Liver (tissue), 9 donors: ENCODE measurements around the gene GLB1L2. TPM values are rescaled to one million over a fixed set of nuclear protein-coding genes. Genes with fewer than 3 reads are reported as not detected.

Source experiments
- DNase-seq: peaks from one replicate; pipeline ENCODE4 v3.0.0-alpha.2; 2017; ENCODE audit warnings: low spot score
- H3K27ac ChIP-seq, 2 donors: one replicate each; pipeline ENCODE4 v1.7.0; 2013; ENCODE audit warnings: inconsistent platforms in 2 of 2, low read length in 2 of 2, control low read depth in 1 of 2, low read depth in 1 of 2, mild to moderate bottlenecking in 1 of 2
- H3K27me3 ChIP-seq, 4 donors: one replicate each; pipeline versions ENCODE4 v1.6.1 to v1.7.0; 2013; ENCODE audit warnings: low read length in 3 of 4, inconsistent platforms in 1 of 4, mild to moderate bottlenecking in 1 of 4, moderate library complexity in 1 of 4; ENCODE audit not compliant: control insufficient read depth in 4 of 4, insufficient read depth in 4 of 4
- H3K36me3 ChIP-seq, 4 donors: one replicate each; pipeline versions ENCODE4 v1.6.1 to v1.7.0; 2013; ENCODE audit warnings: low read length in 3 of 4, mild to moderate bottlenecking in 3 of 4, low read depth in 1 of 4, moderate library complexity in 1 of 4; ENCODE audit not compliant: control insufficient read depth in 4 of 4, insufficient read depth in 3 of 4
- H3K4me1 ChIP-seq, 4 donors: one replicate each; pipeline versions ENCODE4 v1.6.1 to v1.7.0; 2013; ENCODE audit warnings: low read length in 3 of 4, mild to moderate bottlenecking in 3 of 4, moderate library complexity in 1 of 4; ENCODE audit not compliant: control insufficient read depth in 4 of 4, insufficient read depth in 4 of 4
- H3K4me3 ChIP-seq, 3 donors: one replicate each; pipeline versions ENCODE4 v1.6.1 to v1.7.0; 2013; ENCODE audit warnings: low read length in 3 of 3, control low read depth in 1 of 3, low read depth in 1 of 3, mild to moderate bottlenecking in 1 of 3
- H3K9ac ChIP-seq, 2 donors: one replicate each; pipeline ENCODE4 v1.7.0; 2013; ENCODE audit warnings: low read length in 2 of 2, mild to moderate bottlenecking in 2 of 2, moderate library complexity in 2 of 2, control low read depth in 1 of 2, low read depth in 1 of 2
- H3K9me3 ChIP-seq, 4 donors: one replicate each; pipeline versions ENCODE4 v1.6.1 to v1.7.0; 2013; ENCODE audit warnings: low read length in 3 of 4; ENCODE audit not compliant: control insufficient read depth in 4 of 4
- EGR1 ChIP-seq, 2 donors: IDR thresholded peaks; 2 replicates each; pipeline ENCODE4 v1.6.1; 2016 to 2018; ENCODE audit warnings: antibody characterized with exemption in 2 of 2, low read depth in 2 of 2
- FOXA1 ChIP-seq: IDR thresholded peaks from 2 replicates; pipeline ENCODE4 v1.6.1; 2016; ENCODE audit warnings: antibody characterized with exemption
- FOXA2 ChIP-seq: IDR thresholded peaks from 2 replicates; pipeline ENCODE4 v1.6.1; 2016; ENCODE audit warnings: antibody characterized with exemption
- GABPA ChIP-seq, 2 donors: IDR thresholded peaks in 1 of 2; conservative IDR thresholded peaks in 1 of 2; 2 replicates each; pipeline ENCODE4 v1.6.1; 2016; ENCODE audit warnings: antibody characterized with exemption in 2 of 2, mild to moderate bottlenecking in 1 of 2, moderate library complexity in 1 of 2
- HNF4A ChIP-seq, 2 donors: conservative IDR thresholded peaks; 2 replicates each; pipeline ENCODE4 v1.6.1; 2016; ENCODE audit warnings: antibody characterized with exemption in 2 of 2, mild to moderate bottlenecking in 2 of 2
- HNF4G ChIP-seq: IDR thresholded peaks from 2 replicates; pipeline ENCODE4 v1.6.1; 2016; ENCODE audit warnings: antibody characterized with exemption
- JUND ChIP-seq, 2 donors: IDR thresholded peaks; 2 replicates each; pipeline ENCODE4 v1.6.1; 2016; ENCODE audit warnings: antibody characterized with exemption in 2 of 2
- NR2F2 ChIP-seq: IDR thresholded peaks from 2 replicates; pipeline ENCODE4 v1.6.1; 2016; ENCODE audit warnings: antibody characterized with exemption
- RAD21 ChIP-seq, 2 donors: IDR thresholded peaks; 2 replicates each; pipeline ENCODE4 v1.6.1; 2016; ENCODE audit warnings: antibody characterized with exemption in 2 of 2, mild to moderate bottlenecking in 2 of 2
- RXRA ChIP-seq, 2 donors: IDR thresholded peaks; 2 replicates each; pipeline ENCODE4 v1.6.1; 2017 to 2018; ENCODE audit warnings: antibody characterized with exemption in 2 of 2, mild to moderate bottlenecking in 1 of 2
- SP1 ChIP-seq: IDR thresholded peaks from 2 replicates; pipeline ENCODE4 v1.6.1; 2018; ENCODE audit warnings: antibody characterized with exemption, mild to moderate bottlenecking
- TAF1 ChIP-seq: conservative IDR thresholded peaks from 2 replicates; pipeline ENCODE4 v1.6.1; 2016; ENCODE audit warnings: antibody characterized with exemption, mild to moderate bottlenecking
- YY1 ChIP-seq: IDR thresholded peaks from 2 replicates; pipeline ENCODE4 v1.6.1; 2016; ENCODE audit warnings: antibody characterized with exemption, mild to moderate bottlenecking
- WGBS: extraction: QIAGEN DNeasy Blood & Tissue Kit; methylation state at CpG from one replicate; pipeline ENCODE4 v1.1.7; 2013; 5-methylcytosine and 5-hydroxymethylcytosine counted together
- polyA plus RNA-seq, 2 donors: library from polyadenylated mRNA; stranded (reverse) in 1 of 2; unstranded in 1 of 2; fragments of 200-250 nt in 1 of 2; fragments of >200 nt in 1 of 2; fragmentation: Nextera tagmentation in 1 of 2; extraction: Ambion mirVana in 1 of 2; gene quantifications; one replicate each; pipeline versions ENCODE4 v1.2.1 to v1.2.3, GENCODE V29; 2013 to 2015
- total RNA-seq, 2 donors: library from RNA; depleted of rRNA; stranded (reverse); fragments of >200 nt; gene quantifications; one replicate each; pipeline ENCODE4 v1.2.3, GENCODE V29; 2014
- TF ChIP-seq, protein P1 (sequence below): fragments of 150-350 bp; IDR thresholded peaks from 2 replicates; pipeline ENCODE4 v1.5.1; 2017; ENCODE audit warnings: improper control_type of control experiment, low read depth, low read length; ENCODE audit not compliant: missing input control
- TF ChIP-seq, protein P2 (sequence below): IDR thresholded peaks from 2 replicates; pipeline ENCODE4 v1.6.1; 2016; ENCODE audit warnings: antibody characterized with exemption, mild to moderate bottlenecking
- TF ChIP-seq, protein P3 (sequence below): IDR thresholded peaks from 2 replicates; pipeline ENCODE4 v1.6.1; 2016; ENCODE audit warnings: antibody characterized with exemption
- TF ChIP-seq, protein P4 (sequence below): IDR thresholded peaks from 2 replicates; pipeline ENCODE4 v1.6.1; 2016; ENCODE audit warnings: antibody characterized with exemption
- TF ChIP-seq, protein P5 (sequence below): IDR thresholded peaks from 2 replicates; pipeline ENCODE4 v1.6.1; 2016; ENCODE audit warnings: antibody characterized with exemption
- donor health status: healthy.
- donor health status: healthy.
- donor health status: healthy.
- donor health status: healthy.
- donor health status: healthy.

The GLB1L2 gene
- total and polyA plus RNA-seq, 4 donors = 0.23 to 0.50 (median 0.42) TPM

DNA sequence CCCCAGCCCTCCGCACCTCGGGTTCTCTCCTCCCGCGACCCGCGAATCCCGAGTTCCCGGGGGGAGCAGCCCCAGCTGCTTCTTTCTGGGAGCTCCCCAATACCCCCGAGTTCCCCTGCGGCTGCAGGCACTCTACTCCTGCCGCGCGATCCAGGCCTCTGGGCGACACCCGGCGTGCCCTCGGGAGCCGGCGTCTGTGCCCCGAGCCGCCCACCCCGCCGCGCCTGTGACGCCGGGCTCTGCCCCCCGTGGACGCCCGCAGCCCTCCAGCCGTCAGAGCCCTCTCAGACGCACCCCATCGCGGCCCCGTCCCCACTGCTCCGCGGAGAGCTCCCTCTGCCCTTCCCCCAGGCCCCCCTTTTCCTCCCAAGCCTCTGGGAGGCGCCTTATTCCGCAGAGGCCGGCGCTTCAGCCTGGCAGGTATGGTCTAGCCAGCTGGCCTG lies 422 bp downstream of the GLB1L2 start:
- H3K9ac ChIP-seq = no peak overlapping the region
- WGBS = 9% methylated on average over 40 of the region's 40 CpGs

DNA sequence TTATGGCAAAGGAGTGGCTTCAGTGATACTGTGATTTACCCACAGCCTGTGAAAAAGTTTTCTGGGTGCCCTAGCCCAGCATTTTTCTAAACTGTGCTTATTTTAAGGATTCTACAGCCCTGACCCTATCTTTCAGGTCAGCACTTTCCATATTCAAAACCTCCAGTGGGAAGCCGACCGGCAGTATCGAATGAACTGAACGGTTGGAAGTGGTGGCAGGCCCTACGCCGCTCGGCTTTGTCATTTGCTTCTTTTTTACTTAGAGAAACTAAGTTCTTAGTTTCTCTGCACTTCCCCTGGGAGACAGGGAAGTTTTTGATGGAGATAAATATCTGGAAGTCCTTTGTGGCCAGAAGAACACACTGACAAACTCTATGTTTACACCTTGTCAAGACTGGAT lies 994 bp downstream of the GLB1L2 start:
- TF ChIP-seq, protein P1, sequence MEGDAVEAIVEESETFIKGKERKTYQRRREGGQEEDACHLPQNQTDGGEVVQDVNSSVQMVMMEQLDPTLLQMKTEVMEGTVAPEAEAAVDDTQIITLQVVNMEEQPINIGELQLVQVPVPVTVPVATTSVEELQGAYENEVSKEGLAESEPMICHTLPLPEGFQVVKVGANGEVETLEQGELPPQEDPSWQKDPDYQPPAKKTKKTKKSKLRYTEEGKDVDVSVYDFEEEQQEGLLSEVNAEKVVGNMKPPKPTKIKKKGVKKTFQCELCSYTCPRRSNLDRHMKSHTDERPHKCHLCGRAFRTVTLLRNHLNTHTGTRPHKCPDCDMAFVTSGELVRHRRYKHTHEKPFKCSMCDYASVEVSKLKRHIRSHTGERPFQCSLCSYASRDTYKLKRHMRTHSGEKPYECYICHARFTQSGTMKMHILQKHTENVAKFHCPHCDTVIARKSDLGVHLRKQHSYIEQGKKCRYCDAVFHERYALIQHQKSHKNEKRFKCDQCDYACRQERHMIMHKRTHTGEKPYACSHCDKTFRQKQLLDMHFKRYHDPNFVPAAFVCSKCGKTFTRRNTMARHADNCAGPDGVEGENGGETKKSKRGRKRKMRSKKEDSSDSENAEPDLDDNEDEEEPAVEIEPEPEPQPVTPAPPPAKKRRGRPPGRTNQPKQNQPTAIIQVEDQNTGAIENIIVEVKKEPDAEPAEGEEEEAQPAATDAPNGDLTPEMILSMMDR = no peak
- TF ChIP-seq, protein P2, sequence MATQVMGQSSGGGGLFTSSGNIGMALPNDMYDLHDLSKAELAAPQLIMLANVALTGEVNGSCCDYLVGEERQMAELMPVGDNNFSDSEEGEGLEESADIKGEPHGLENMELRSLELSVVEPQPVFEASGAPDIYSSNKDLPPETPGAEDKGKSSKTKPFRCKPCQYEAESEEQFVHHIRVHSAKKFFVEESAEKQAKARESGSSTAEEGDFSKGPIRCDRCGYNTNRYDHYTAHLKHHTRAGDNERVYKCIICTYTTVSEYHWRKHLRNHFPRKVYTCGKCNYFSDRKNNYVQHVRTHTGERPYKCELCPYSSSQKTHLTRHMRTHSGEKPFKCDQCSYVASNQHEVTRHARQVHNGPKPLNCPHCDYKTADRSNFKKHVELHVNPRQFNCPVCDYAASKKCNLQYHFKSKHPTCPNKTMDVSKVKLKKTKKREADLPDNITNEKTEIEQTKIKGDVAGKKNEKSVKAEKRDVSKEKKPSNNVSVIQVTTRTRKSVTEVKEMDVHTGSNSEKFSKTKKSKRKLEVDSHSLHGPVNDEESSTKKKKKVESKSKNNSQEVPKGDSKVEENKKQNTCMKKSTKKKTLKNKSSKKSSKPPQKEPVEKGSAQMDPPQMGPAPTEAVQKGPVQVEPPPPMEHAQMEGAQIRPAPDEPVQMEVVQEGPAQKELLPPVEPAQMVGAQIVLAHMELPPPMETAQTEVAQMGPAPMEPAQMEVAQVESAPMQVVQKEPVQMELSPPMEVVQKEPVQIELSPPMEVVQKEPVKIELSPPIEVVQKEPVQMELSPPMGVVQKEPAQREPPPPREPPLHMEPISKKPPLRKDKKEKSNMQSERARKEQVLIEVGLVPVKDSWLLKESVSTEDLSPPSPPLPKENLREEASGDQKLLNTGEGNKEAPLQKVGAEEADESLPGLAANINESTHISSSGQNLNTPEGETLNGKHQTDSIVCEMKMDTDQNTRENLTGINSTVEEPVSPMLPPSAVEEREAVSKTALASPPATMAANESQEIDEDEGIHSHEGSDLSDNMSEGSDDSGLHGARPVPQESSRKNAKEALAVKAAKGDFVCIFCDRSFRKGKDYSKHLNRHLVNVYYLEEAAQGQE = no peak
- TF ChIP-seq, protein P3, sequence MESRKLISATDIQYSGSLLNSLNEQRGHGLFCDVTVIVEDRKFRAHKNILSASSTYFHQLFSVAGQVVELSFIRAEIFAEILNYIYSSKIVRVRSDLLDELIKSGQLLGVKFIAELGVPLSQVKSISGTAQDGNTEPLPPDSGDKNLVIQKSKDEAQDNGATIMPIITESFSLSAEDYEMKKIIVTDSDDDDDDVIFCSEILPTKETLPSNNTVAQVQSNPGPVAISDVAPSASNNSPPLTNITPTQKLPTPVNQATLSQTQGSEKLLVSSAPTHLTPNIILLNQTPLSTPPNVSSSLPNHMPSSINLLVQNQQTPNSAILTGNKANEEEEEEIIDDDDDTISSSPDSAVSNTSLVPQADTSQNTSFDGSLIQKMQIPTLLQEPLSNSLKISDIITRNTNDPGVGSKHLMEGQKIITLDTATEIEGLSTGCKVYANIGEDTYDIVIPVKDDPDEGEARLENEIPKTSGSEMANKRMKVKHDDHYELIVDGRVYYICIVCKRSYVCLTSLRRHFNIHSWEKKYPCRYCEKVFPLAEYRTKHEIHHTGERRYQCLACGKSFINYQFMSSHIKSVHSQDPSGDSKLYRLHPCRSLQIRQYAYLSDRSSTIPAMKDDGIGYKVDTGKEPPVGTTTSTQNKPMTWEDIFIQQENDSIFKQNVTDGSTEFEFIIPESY = no peak
- TF ChIP-seq, protein P4, sequence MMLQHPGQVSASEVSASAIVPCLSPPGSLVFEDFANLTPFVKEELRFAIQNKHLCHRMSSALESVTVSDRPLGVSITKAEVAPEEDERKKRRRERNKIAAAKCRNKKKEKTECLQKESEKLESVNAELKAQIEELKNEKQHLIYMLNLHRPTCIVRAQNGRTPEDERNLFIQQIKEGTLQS = no peak
- TF ChIP-seq HNF4A (conservative IDR thresholded peaks at IDR 0.05) = no peak
- no peak for TF ChIP-seq GABPA (IDR thresholded peaks at IDR 0.05 in 1 of 2, conservative IDR thresholded peaks at IDR 0.05 in 1 of 2)
- TF ChIP-seq FOXA2 = no peak
- no peak for TF ChIP-seq NR2F2
- no peak for TF ChIP-seq HNF4G
- no peak for TF ChIP-seq RXRA (IDR thresholded peaks at IDR 0.05)
- TF ChIP-seq, protein P5, sequence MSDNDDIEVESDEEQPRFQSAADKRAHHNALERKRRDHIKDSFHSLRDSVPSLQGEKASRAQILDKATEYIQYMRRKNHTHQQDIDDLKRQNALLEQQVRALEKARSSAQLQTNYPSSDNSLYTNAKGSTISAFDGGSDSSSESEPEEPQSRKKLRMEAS = no peak
- TF ChIP-seq RAD21 (IDR thresholded peaks at IDR 0.05) = no peak
- no peak for TF ChIP-seq YY1
- TF ChIP-seq EGR1 (IDR thresholded peaks at IDR 0.05; ENCODE audit: low read depth in 2 of 2) = no peak
- no peak for TF ChIP-seq TAF1
- no peak for TF ChIP-seq FOXA1
- no peak for TF ChIP-seq JUND (IDR thresholded peaks at IDR 0.05)
- TF ChIP-seq SP1 = no peak
- Histone ChIP-seq H3K4me1 (peaks cover 4 to 13% (median 10%) of the 10 kb centered on the region in 4 donors), H3K36me3 (no peaks in the 10 kb centered on the region), H3K27me3 (no peaks in the 10 kb centered on the region), H3K27ac (no peak overlapping the region), H3K9ac (no peak overlapping the region), H3K4me3 (no peak overlapping the region), H3K9me3 (no peaks in the 10 kb centered on the region)
- DNase-seq = no peak
- WGBS = 79% methylated on average over 7 of the region's 7 CpGs

More for the DNA sequence above, 422 bp downstream of the GLB1L2 start:
- no peak for TF ChIP-seq HNF4A (conservative IDR thresholded peaks at IDR 0.05)
- no peak for TF ChIP-seq GABPA (IDR thresholded peaks at IDR 0.05 in 1 of 2, conservative IDR thresholded peaks at IDR 0.05 in 1 of 2)
- no peak for TF ChIP-seq YY1
- no peak for TF ChIP-seq FOXA2
- TF ChIP-seq, protein P2 = no peak
- no peak overlapping the region for H3K27ac ChIP-seq
- H3K9me3 ChIP-seq = no peaks in the 10 kb centered on the region
- H3K4me3 ChIP-seq = peak overlapping the region in 2 of 3 donors; percentile 43 to 64
- no peak for DNase-seq
- no peaks in the 10 kb centered on the region for H3K27me3 ChIP-seq
- H3K36me3 ChIP-seq = no peaks in the 10 kb centered on the region
- peaks cover 4 to 13% (median 10%) of the 10 kb centered on the region in 4 donors for H3K4me1 ChIP-seq
